ENCODE results near the gene KRT85. TPM values are rescaled to one million over a fixed set of nuclear protein-coding genes. Genes with fewer than 3 reads are reported as not detected.

KRT85 gene
- total RNA-seq, 2 experiments from 2014 or later, result not detected

GRCh38 chr12:52389313-52390207 lies 22.3 kb upstream of the KRT85 start:
- no peak for DNase-seq (ENCODE audit: low spot score)
- Histone ChIP-seq H3K4me1 (ENCODE audit: insufficient read depth, low read length, poor library complexity, severe bottlenecking) (no peaks in the 10 kb centered on the region), H3K4me3 (ENCODE audit: low read depth, low read length, poor library complexity, severe bottlenecking) (no peak overlapping the region), H4K20me1 (ENCODE audit: insufficient read depth, low read length) (no peaks in the 10 kb centered on the region), H3K36me3 (ENCODE audit: insufficient read depth, low read length) (no peaks in the 10 kb centered on the region), H3K79me2 (ENCODE audit: insufficient read depth, low read depth, low read length) (no peaks in the 10 kb centered on the region), H3K27ac (ENCODE audit: low read depth, low read length, poor library complexity, severe bottlenecking) (no peak overlapping the region), H3K9me2 (ENCODE audit: insufficient read depth, low read length) (no peaks in the 10 kb centered on the region), H2AFZ (ENCODE audit: low read length) (no peak overlapping the region), H3K4me2 (ENCODE audit: low read length) (no peak overlapping the region), H3K9me3 (ENCODE audit: low read length) (no peaks in the 10 kb centered on the region)
- CTCF ChIA-PET (ENCODE audit: unreplicated experiment), result no interaction called here
- intact Hi-C loops (cut with micrococcal nuclease; ENCODE audit: unreplicated experiment), result no loop called here
- TF ChIP-seq CTCF (conservative IDR thresholded peaks at IDR 0.05; ENCODE audit: low read length), result no peak
- no peak for TF ChIP-seq EZH2phosphoT487 (IDR thresholded peaks at IDR 0.05; ENCODE audit: borderline replicate concordance, low read depth, low read length)
- POLR2A ChIA-PET, result no interaction called here
- BruUV-seq (replicated peaks), result no TSS peak

- Histone ChIP-seq H3K36me3 (ENCODE audit: insufficient read depth, low read length) (no peaks in the 10 kb centered on the region), H3K79me2 (ENCODE audit: insufficient read depth, low read depth, low read length) (no peaks in the 10 kb centered on the region), H3K27ac (ENCODE audit: low read depth, low read length, poor library complexity, severe bottlenecking) (no peak overlapping the region), H3K4me3 (ENCODE audit: low read depth, low read length, poor library complexity, severe bottlenecking) (no peak overlapping the region), H3K9me3 (ENCODE audit: low read length) (no peaks in the 10 kb centered on the region), H2AFZ (ENCODE audit: low read length) (no peak overlapping the region), H4K20me1 (ENCODE audit: insufficient read depth, low read length) (no peaks in the 10 kb centered on the region), H3K4me2 (ENCODE audit: low read length) (no peak overlapping the region), H3K9me2 (ENCODE audit: insufficient read depth, low read length) (no peaks in the 10 kb centered on the region), H3K4me1 (ENCODE audit: insufficient read depth, low read length, poor library complexity, severe bottlenecking) (no peaks in the 10 kb centered on the region)
- TF ChIP-seq EZH2phosphoT487 (IDR thresholded peaks at IDR 0.05; ENCODE audit: borderline replicate concordance, low read depth, low read length) (no peak), CTCF (conservative IDR thresholded peaks at IDR 0.05; ENCODE audit: low read length) (no peak)
- POLR2A ChIA-PET, result no interaction called here
- DNase-seq (ENCODE audit: low spot score), result no peak
- intact Hi-C loops (cut with micrococcal nuclease; ENCODE audit: unreplicated experiment), result no loop called here
- CTCF ChIA-PET (ENCODE audit: unreplicated experiment), result interaction anchor here (0.5 kb wide), 1 partner anchor 185 kb away, joined by 7 read pairs; no protein-coding TSS in a partner anchor
- BruUV-seq (replicated peaks), result no TSS peak
Observed at GRCh38 chr12:52387859-52388258, 20.6 kb upstream of the KRT85 start.

GRCh38 chr12:52385226-52385702 lies 18.0 kb upstream of the KRT85 start, which contains the start of gene KRT84:
TSS of gene KRT84 (minus strand) at chr12:52385652. CDS start at chr12:52385585, 67 bp downstream.
- DNase-seq (ENCODE audit: low spot score), result no peak
- Histone ChIP-seq H3K4me2 (ENCODE audit: low read length) (no peak within 1 kb of the TSS), H2AFZ (ENCODE audit: low read length) (no peak within 1 kb of the TSS), H3K4me3 (ENCODE audit: low read depth, low read length, poor library complexity, severe bottlenecking) (no peak within 1 kb of the TSS), H3K4me1 (ENCODE audit: insufficient read depth, low read length, poor library complexity, severe bottlenecking) (no peaks in the 10 kb centered on the region), H3K36me3 (ENCODE audit: insufficient read depth, low read length) (no peaks in the 10 kb centered on the region), H3K79me2 (ENCODE audit: insufficient read depth, low read depth, low read length) (no peaks in the 10 kb centered on the region), H3K9me2 (ENCODE audit: insufficient read depth, low read length) (no peaks in the 10 kb centered on the region), H3K9me3 (ENCODE audit: low read length) (no peaks in the 10 kb centered on the region), H4K20me1 (ENCODE audit: insufficient read depth, low read length) (no peaks in the 10 kb centered on the region), H3K27ac (ENCODE audit: low read depth, low read length, poor library complexity, severe bottlenecking) (no peak within 1 kb of the TSS)
- no peak for TF ChIP-seq EZH2phosphoT487 (IDR thresholded peaks at IDR 0.05; ENCODE audit: borderline replicate concordance, low read depth, low read length)
- TF ChIP-seq CTCF (conservative IDR thresholded peaks at IDR 0.05; ENCODE audit: low read length), result no peak
- POLR2A ChIA-PET, result no interaction called here
- intact Hi-C loops (cut with micrococcal nuclease; ENCODE audit: unreplicated experiment), result no loop called here
- no TSS peak for BruUV-seq (replicated peaks)
- CTCF ChIA-PET (ENCODE audit: unreplicated experiment), result no interaction called here
